ENCODE results near the gene ATP2C2.

DNA sequence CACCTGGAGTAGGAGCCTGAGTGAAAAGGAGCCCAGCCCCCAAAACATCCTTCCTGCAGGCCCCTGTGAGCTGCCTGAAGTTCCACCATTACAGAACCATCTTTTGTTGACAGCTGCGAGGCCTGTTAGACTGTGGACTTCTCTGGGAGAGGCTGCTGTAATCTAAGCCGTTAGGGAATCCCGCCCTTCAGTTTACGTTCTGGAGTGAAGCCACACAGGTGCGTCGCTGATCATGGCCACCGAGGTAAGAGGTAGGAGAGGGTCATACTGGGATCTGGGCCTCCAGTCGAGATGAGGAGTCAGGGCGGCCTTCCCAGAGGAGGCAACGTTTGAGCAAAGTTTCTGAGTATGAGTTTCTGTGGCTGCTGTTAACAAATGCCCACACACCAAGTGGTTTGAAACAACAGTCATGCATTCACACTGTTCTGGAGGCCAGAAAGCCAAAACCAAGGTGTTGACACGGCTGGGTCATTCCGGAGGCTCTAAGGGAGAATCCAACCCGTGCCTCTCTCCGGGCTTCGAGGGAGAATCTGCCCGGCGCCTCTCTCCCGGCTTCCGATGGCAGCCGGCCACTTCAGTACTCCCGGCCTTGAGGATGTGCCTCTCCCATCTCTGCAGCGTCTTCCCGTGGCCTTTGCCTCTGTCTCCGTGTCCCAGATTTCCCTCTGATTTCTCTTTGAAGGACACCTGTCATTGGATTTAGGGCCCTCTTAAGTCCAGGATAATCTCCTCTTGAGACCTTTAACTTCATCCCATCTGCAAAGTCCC is 26.6 kb upstream of the ATP2C2 start:
- TF ChIP-seq, protein P1, sequence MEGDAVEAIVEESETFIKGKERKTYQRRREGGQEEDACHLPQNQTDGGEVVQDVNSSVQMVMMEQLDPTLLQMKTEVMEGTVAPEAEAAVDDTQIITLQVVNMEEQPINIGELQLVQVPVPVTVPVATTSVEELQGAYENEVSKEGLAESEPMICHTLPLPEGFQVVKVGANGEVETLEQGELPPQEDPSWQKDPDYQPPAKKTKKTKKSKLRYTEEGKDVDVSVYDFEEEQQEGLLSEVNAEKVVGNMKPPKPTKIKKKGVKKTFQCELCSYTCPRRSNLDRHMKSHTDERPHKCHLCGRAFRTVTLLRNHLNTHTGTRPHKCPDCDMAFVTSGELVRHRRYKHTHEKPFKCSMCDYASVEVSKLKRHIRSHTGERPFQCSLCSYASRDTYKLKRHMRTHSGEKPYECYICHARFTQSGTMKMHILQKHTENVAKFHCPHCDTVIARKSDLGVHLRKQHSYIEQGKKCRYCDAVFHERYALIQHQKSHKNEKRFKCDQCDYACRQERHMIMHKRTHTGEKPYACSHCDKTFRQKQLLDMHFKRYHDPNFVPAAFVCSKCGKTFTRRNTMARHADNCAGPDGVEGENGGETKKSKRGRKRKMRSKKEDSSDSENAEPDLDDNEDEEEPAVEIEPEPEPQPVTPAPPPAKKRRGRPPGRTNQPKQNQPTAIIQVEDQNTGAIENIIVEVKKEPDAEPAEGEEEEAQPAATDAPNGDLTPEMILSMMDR (IDR thresholded peaks at IDR 0.05), result no peak
- TF ChIP-seq POLR2A (IDR thresholded peaks at IDR 0.05), result no peak

Data from heart left ventricle (tissue), 13 donors.